ENCODE results near the gene SERPINE2.
A peak's percentile ranks its signal among the peaks of the same experiment; 100 is the strongest.

SERPINE2 gene

GRCh38 chr2:223995569-223995968 lies 43.5 kb downstream of the SERPINE2 start:
- Mint-ChIP-seq H3K9me3 (no peaks in the 10 kb centered on the region), H3K36me3 (ENCODE audit: insufficient read depth) (peaks cover 3% of the 10 kb centered on the region), H3K27ac (no peak overlapping the region), H3K4me3 (no peak overlapping the region), H3K4me1 (ENCODE audit: low read depth in 2 of 2) (no peaks in the 10 kb centered on the region), H3K27me3 (peaks cover 0 to 19% of the 10 kb centered on the region in 2 donors)
- ATAC-seq (replicated peaks) (no peak), DNase-seq (no peak)

GRCh38 chr2:223994562-223995162 lies 44.4 kb downstream of the SERPINE2 start:
- Mint-ChIP-seq H3K27ac (no peak overlapping the region), H3K9me3 (no peaks in the 10 kb centered on the region)
- no peak for ATAC-seq (replicated peaks)

GRCh38 chr2:223993634-223994232 lies 45.4 kb downstream of the SERPINE2 start:
- H3K4me1 Mint-ChIP-seq (ENCODE audit: low read depth in 2 of 2) = no peaks in the 10 kb centered on the region
- ATAC-seq (replicated peaks) (peak; percentile 70), DNase-seq (peak; percentile 46 to 52 (median 46))
- no peak overlapping the region for H3K4me3 Mint-ChIP-seq
- H3K9me3 Mint-ChIP-seq = no peaks in the 10 kb centered on the region
- H3K27me3 Mint-ChIP-seq = peaks cover 0 to 32% of the 10 kb centered on the region in 2 donors
- no peak overlapping the region for H3K27ac Mint-ChIP-seq
- no peaks in the 10 kb centered on the region for H3K36me3 Mint-ChIP-seq (ENCODE audit: insufficient read depth)

More at GRCh38 chr2:223994562-223995162, 44.4 kb downstream of the SERPINE2 start:
- no peak for DNase-seq
- no peaks in the 10 kb centered on the region for H3K36me3 Mint-ChIP-seq (ENCODE audit: insufficient read depth)
- H3K4me3 Mint-ChIP-seq = no peak overlapping the region
- peaks cover 0 to 25% of the 10 kb centered on the region in 2 donors for H3K27me3 Mint-ChIP-seq
- H3K4me1 Mint-ChIP-seq (ENCODE audit: low read depth in 2 of 2) = no peaks in the 10 kb centered on the region

GRCh38 chr2:223991611-223992010 lies 47.5 kb downstream of the SERPINE2 start:
- Mint-ChIP-seq H3K9me3 (no peaks in the 10 kb centered on the region), H3K4me1 (ENCODE audit: low read depth in 2 of 2) (no peaks in the 10 kb centered on the region), H3K36me3 (ENCODE audit: insufficient read depth) (no peaks in the 10 kb centered on the region), H3K27me3 (peaks cover 17 to 40% of the 10 kb centered on the region in 2 donors), H3K27ac (no peak overlapping the region), H3K4me3 (no peak overlapping the region)
- ATAC-seq (replicated peaks) = no peak
- no peak for DNase-seq

GRCh38 chr2:223989856-223990232 lies 49.2 kb downstream of the SERPINE2 start:
- ATAC-seq (replicated peaks) (no peak), DNase-seq (no peak)
- Mint-ChIP-seq H3K27ac (no peak overlapping the region), H3K9me3 (no peaks in the 10 kb centered on the region), H3K36me3 (ENCODE audit: insufficient read depth) (no peaks in the 10 kb centered on the region), H3K27me3 (peaks cover 29 to 57% of the 10 kb centered on the region in 2 donors), H3K4me3 (no peak overlapping the region), H3K4me1 (ENCODE audit: low read depth in 2 of 2) (no peaks in the 10 kb centered on the region)

- H3K4me3 Mint-ChIP-seq = no peak overlapping the region
- H3K4me1 Mint-ChIP-seq (ENCODE audit: low read depth in 2 of 2) = no peaks in the 10 kb centered on the region
- DNase-seq (no peak), ATAC-seq (replicated peaks) (no peak)
- no peaks in the 10 kb centered on the region for H3K9me3 Mint-ChIP-seq
- H3K27ac Mint-ChIP-seq = peak overlapping the region in 1 of 2 donors; percentile 72
- H3K36me3 Mint-ChIP-seq (ENCODE audit: insufficient read depth) = no peaks in the 10 kb centered on the region
- peaks cover 34 to 62% of the 10 kb centered on the region in 2 donors for H3K27me3 Mint-ChIP-seq
Measured at GRCh38 chr2:223989206-223989855, 49.8 kb downstream of the SERPINE2 start.

- peaks cover 14 to 20% of the 10 kb centered on the region in 2 donors for H3K27me3 Mint-ChIP-seq
- ATAC-seq (replicated peaks) = no peak
- H3K27ac Mint-ChIP-seq = no peak overlapping the region
- DNase-seq = no peak
- no peak overlapping the region for H3K4me3 Mint-ChIP-seq
- no peaks in the 10 kb centered on the region for H3K36me3 Mint-ChIP-seq (ENCODE audit: insufficient read depth)
- no peaks in the 10 kb centered on the region for H3K4me1 Mint-ChIP-seq (ENCODE audit: low read depth in 2 of 2)
- no peaks in the 10 kb centered on the region for H3K9me3 Mint-ChIP-seq
Measured at GRCh38 chr2:223981241-223981640, 57.8 kb downstream of the SERPINE2 start.

GRCh38 chr2:223980803-223981202 lies 58.3 kb downstream of the SERPINE2 start:
- Mint-ChIP-seq H3K27me3 (peaks cover 9 to 16% of the 10 kb centered on the region in 2 donors), H3K9me3 (no peaks in the 10 kb centered on the region), H3K4me3 (no peak overlapping the region), H3K36me3 (ENCODE audit: insufficient read depth) (no peaks in the 10 kb centered on the region), H3K4me1 (ENCODE audit: low read depth in 2 of 2) (no peaks in the 10 kb centered on the region), H3K27ac (no peak overlapping the region)
- DNase-seq = no peak
- ATAC-seq (replicated peaks) = no peak

- DNase-seq (no peak), ATAC-seq (replicated peaks) (no peak)
- Mint-ChIP-seq H3K36me3 (ENCODE audit: insufficient read depth) (no peaks in the 10 kb centered on the region), H3K27me3 (peaks cover 6 to 12% of the 10 kb centered on the region in 2 donors), H3K4me3 (no peak overlapping the region), H3K9me3 (no peaks in the 10 kb centered on the region), H3K27ac (no peak overlapping the region), H3K4me1 (ENCODE audit: low read depth in 2 of 2) (no peaks in the 10 kb centered on the region)
Measured at GRCh38 chr2:223980397-223980735, 58.7 kb downstream of the SERPINE2 start.

GRCh38 chr2:223979730-223980396 lies 59.2 kb downstream of the SERPINE2 start:
- ATAC-seq (replicated peaks) = no peak
- H3K4me3 Mint-ChIP-seq = no peak overlapping the region
- no peak overlapping the region for H3K27ac Mint-ChIP-seq
- no peak for DNase-seq
- H3K4me1 Mint-ChIP-seq (ENCODE audit: low read depth in 2 of 2) = no peaks in the 10 kb centered on the region
- peaks cover 5 to 8% of the 10 kb centered on the region in 2 donors for H3K27me3 Mint-ChIP-seq
- no peaks in the 10 kb centered on the region for H3K9me3 Mint-ChIP-seq
- no peaks in the 10 kb centered on the region for H3K36me3 Mint-ChIP-seq (ENCODE audit: insufficient read depth)

- no peaks in the 10 kb centered on the region for H3K27me3 Mint-ChIP-seq
Measured at GRCh38 chr2:223978451-223978850, 60.6 kb downstream of the SERPINE2 start.

GRCh38 chr2:223976635-223977226 lies 62.4 kb downstream of the SERPINE2 start:
- H3K36me3 Mint-ChIP-seq (ENCODE audit: insufficient read depth) = no peaks in the 10 kb centered on the region
- H3K4me1 Mint-ChIP-seq (ENCODE audit: low read depth in 2 of 2) = no peaks in the 10 kb centered on the region
- no peak overlapping the region for H3K4me3 Mint-ChIP-seq
- ATAC-seq (replicated peaks) = no peak
- no peaks in the 10 kb centered on the region for H3K9me3 Mint-ChIP-seq
- H3K27me3 Mint-ChIP-seq = no peaks in the 10 kb centered on the region
- DNase-seq = no peak
- H3K27ac Mint-ChIP-seq = no peak overlapping the region

More at GRCh38 chr2:223978451-223978850, 60.6 kb downstream of the SERPINE2 start:
- no peaks in the 10 kb centered on the region for H3K36me3 Mint-ChIP-seq (ENCODE audit: insufficient read depth)
- no peak for DNase-seq
- no peak for ATAC-seq (replicated peaks)
- no peak overlapping the region for H3K4me3 Mint-ChIP-seq
- no peaks in the 10 kb centered on the region for H3K4me1 Mint-ChIP-seq (ENCODE audit: low read depth in 2 of 2)
- H3K9me3 Mint-ChIP-seq = no peaks in the 10 kb centered on the region
- H3K27ac Mint-ChIP-seq = no peak overlapping the region

- Mint-ChIP-seq H3K36me3 (ENCODE audit: insufficient read depth) (peaks cover 1% of the 10 kb centered on the region), H3K27me3 (no peaks in the 10 kb centered on the region), H3K4me3 (no peak overlapping the region), H3K27ac (no peak overlapping the region), H3K9me3 (no peaks in the 10 kb centered on the region), H3K4me1 (ENCODE audit: low read depth in 2 of 2) (peaks cover 3 to 8% of the 10 kb centered on the region in 2 donors)
- no peak for ATAC-seq (replicated peaks)
- no peak for DNase-seq
Measured at GRCh38 chr2:223973606-223974005, 65.5 kb downstream of the SERPINE2 start.
